EH (cell line): ENCODE data around the gene LPP.

Experiments
- DNase-seq: peaks from one replicate; pipeline ENCODE4 v3.0.0-alpha.2; 2015; ENCODE audit warnings: low read depth

LPP gene

GRCh38 chr3:188198001-188198400 lies 44.0 kb downstream of the LPP start:
- no peak for DNase-seq

- DNase-seq: no peak
These were observed 44.9 kb downstream of the LPP start for GRCh38 chr3:188198760-188199327.

- no peak for DNase-seq
These were observed 45.4 kb downstream of the LPP start for GRCh38 chr3:188199386-188199785.

GRCh38 chr3:188200481-188200880 lies 46.5 kb downstream of the LPP start:
- DNase-seq: no peak

GRCh38 chr3:188202358-188203138 lies 48.6 kb downstream of the LPP start:
- DNase-seq: no peak

GRCh38 chr3:188204526-188204925 lies 50.6 kb downstream of the LPP start:
- no peak for DNase-seq

GRCh38 chr3:188205992-188206416 lies 52.0 kb downstream of the LPP start:
- no peak for DNase-seq

GRCh38 chr3:188206787-188207186 lies 52.8 kb downstream of the LPP start:
- DNase-seq: no peak

- DNase-seq: peak; percentile 45
These were observed 54.1 kb downstream of the LPP start for GRCh38 chr3:188207941-188208515.

GRCh38 chr3:188208516-188208981 lies 54.6 kb downstream of the LPP start:
- peak; percentile 78 for DNase-seq

GRCh38 chr3:188209034-188209433 lies 55.1 kb downstream of the LPP start:
- DNase-seq: no peak

- no peak for DNase-seq
These were observed 55.8 kb downstream of the LPP start for GRCh38 chr3:188209740-188210139.

- DNase-seq: peak; percentile 67
These were observed 57.5 kb downstream of the LPP start for GRCh38 chr3:188211476-188211875.

- DNase-seq: peak; percentile 97
These were observed 58.5 kb downstream of the LPP start for GRCh38 chr3:188212308-188212969.

GRCh38 chr3:188214442-188214841 lies 60.5 kb downstream of the LPP start:
- DNase-seq: peak; percentile 28

GRCh38 chr3:188215129-188215528 lies 61.2 kb downstream of the LPP start:
- no peak for DNase-seq

- DNase-seq: no peak
These were observed 63.1 kb downstream of the LPP start for GRCh38 chr3:188217011-188217463.

- peak; percentile 72 for DNase-seq
These were observed 63.8 kb downstream of the LPP start for GRCh38 chr3:188217726-188218125.

- DNase-seq: no peak
These were observed 64.6 kb downstream of the LPP start for GRCh38 chr3:188218603-188219002.

- no peak for DNase-seq
These were observed 65.2 kb downstream of the LPP start for GRCh38 chr3:188219147-188219546.

- peak; percentile 67 for DNase-seq
These were observed 66.3 kb downstream of the LPP start for GRCh38 chr3:188220097-188220788.
